Fibroblast of pulmonary artery (primary cell): ENCODE measurements around the gene UBTD1.

Experiments
- DNase-seq: peaks from one replicate; pipeline ENCODE4 v3.0.0-alpha.2; 2010; ENCODE audit warnings: low read depth
- H3K4me3 ChIP-seq: replicated peaks from 2 replicates; pipeline ENCODE4 v1.5.1; 2011; ENCODE audit warnings: low read depth, mild to moderate bottlenecking, control low read depth, low read length, moderate library complexity
- CTCF ChIP-seq: IDR thresholded peaks from 2 replicates; pipeline ENCODE4 v1.5.1; 2011; ENCODE audit warnings: mild to moderate bottlenecking, control low read depth, low read length, inconsistent platforms; ENCODE audit errors: missing control alignments

The UBTD1 gene

GRCh38 chr10:97497572-97498075 lies 1.1 kb upstream of the UBTD1 start:
- DNase-seq, result peak; percentile 79
- no peak for TF ChIP-seq CTCF
- peak overlapping the region; percentile 99 for H3K4me3 ChIP-seq

DNA sequence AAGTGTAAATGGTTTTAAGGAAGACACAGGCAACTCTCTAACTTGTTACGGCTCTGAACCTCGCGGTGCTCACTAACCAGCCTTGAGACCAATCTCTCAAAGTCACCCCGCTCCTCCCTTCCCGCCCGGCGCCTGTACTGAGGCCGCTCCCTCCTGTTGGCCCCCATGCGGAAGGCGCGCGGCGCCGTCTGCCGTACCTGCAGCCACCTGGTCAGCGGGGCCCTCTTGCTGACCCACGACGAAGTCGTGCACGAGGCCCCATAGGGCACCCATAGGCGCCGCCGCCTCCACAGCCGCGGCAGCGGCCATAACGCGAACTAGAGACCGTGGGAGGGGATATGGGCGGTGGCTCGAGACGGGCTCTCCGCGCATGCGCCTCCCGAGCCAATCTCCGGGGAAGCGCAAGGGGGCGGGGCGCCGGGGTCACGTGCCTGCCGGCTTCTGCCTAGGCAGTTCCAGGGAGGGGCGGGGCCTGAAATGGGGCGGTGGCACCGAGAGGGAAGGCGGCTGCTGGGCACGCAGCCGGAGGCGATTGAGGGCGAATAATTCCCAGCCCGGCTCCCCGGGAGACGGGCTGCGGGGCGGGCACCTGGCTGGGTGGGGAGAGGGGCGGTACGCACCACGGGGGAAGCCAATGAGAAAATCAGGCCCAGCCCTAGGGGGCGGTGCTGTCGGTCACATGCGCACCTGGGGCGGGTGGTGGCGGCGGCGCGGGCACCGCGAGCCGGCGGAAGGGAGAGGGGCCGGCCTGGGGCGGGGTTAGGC lies 466 bp upstream of the UBTD1 start, which contains the start of gene MMS19:
MMS19 (minus strand) TSS at position 347 of the 765 bp plus-strand sequence; CDS start at position 309, 38 bp downstream.
- TF ChIP-seq CTCF, result no peak
- peak; percentile 99 for DNase-seq
- peak within 1 kb of the TSS; percentile 99 for H3K4me3 ChIP-seq

GRCh38 chr10:97499561-97500296 lies 1.0 kb downstream of the UBTD1 start:
- no peak for TF ChIP-seq CTCF
- peak overlapping the region; percentile 99 for H3K4me3 ChIP-seq
- peak; percentile 75 for DNase-seq

- DNase-seq, result no peak
- H3K4me3 ChIP-seq, result peak overlapping the region; percentile 99
- TF ChIP-seq CTCF, result no peak
Measured at GRCh38 chr10:97500297-97500575, 1.5 kb downstream of the UBTD1 start.

- no peak for DNase-seq
- no peak for TF ChIP-seq CTCF
- H3K4me3 ChIP-seq, result no peak overlapping the region
Measured at GRCh38 chr10:97502916-97503315, 4.2 kb downstream of the UBTD1 start.

DNA sequence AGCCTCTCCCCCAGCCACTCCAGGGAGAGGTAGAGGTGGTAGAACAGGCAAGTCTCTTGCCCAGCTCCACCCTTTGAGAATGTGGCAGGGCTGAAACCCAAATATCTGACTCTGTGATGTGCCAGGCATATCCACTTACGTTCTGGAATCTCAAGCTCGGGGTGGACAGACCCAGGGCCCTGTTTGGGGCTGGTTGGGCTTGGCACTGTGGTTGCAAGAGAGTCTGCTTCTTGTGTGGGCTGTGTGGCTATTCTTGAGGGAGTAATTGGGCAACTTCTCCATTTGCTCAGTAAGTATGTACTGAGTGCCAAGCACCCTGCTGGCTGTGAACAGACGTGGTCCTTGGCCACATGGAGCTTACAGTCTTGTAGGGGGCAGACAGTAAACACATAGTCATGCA lies 4.7 kb downstream of the UBTD1 start:
- no peak overlapping the region for H3K4me3 ChIP-seq
- TF ChIP-seq CTCF, result no peak
- DNase-seq, result no peak
